Dedifferentiated amniotic fluid mesenchymal stem cell (primary cell): ENCODE data around the gene SERPINE2.
"Not testable (repeated sequence)": the region's sequence is repeated elsewhere in the genome, so short reads cannot be mapped to it uniquely, and the experiment has no call there.

Experiments
- DNase-seq: peaks from one replicate; pipeline ENCODE4 v3.0.0-alpha.2; 2016; ENCODE audit errors: extremely low spot score

SERPINE2 gene

GRCh38 chr2:224011837-224012236 lies 27.2 kb downstream of the SERPINE2 start:
- no peak for DNase-seq

DNA sequence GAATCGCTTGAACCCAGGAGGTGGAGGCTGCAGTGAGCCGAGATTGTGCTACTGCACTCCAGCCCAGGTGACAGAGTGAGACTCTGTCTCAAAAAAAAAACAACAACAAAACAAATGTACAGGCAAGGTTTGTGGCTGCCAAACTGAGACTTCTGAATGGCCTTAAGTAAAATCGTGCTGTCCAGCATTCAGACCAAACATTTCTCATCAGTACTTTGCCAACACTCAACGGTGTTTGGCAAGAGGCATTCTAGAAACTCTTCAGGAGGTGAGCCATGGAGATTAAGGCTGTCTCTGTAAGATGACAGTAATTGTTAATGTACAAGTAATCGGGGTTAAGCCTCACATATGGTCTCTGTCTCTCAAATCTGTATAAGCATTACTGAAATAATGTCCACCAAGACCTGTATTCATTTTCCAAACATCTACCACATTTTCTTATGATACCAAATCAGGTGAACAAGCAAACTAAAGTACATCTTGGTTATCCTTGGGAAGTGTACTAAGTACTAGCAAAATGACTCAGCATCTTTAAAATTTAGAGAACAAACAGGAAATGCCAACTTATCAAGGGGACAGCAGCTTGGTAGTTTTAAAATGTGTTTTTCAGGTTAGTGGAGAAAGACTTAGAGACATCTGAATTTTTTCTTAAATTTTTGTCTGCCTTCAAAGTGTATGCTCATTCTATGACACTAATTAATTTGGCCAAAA lies 29.3 kb downstream of the SERPINE2 start:
- no peak for DNase-seq

GRCh38 chr2:224008702-224009261 lies 30.3 kb downstream of the SERPINE2 start:
- DNase-seq: no peak

DNA sequence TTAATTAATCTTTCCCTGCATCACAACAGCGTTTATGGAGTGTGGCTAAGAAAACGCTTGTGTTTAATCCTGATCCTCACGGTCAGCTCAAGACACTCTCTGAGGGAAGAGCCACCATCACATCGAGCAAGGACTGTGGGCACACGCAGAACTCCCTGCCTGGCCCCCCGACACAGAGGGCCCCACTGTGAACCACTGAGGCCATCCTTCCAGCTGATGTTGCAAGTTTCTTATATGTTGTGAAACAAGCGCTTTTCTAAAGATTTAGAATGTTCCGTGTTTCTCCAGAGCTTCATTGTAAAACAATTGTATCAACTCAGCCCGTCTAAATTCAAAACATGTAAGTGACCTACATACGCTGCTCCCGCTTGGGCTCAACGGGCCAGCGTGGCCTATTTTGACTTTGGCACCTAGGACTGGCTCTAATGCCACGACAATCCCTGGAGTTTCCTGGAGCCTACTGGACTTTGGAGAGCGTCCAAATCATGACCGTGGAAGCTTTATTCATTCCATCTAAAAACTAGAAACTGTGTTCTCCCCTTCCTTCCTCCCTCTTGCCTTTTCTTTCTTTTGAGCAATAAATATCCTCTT lies 34.9 kb downstream of the SERPINE2 start:
- no peak for DNase-seq

DNA sequence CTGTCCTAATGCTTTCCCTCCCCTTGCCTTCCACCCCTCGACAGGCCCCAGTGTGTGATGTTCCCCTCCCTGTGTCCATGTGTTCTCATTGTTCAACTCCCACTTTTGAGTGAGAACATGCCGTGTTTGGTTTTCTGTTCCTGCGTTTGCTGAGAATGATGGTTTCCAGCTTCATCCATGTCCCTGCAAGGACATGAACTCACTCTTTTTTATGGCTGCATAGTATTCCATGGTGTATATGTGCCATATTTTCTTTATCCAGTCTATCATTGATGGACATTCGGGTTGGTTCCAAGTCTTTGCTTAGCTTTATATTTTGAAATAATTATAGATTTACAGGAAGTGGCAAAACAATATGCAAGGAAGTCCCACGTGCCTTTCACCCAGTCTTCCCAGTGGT lies 38.4 kb downstream of the SERPINE2 start:
- DNase-seq: not testable (repeated sequence)

DNA sequence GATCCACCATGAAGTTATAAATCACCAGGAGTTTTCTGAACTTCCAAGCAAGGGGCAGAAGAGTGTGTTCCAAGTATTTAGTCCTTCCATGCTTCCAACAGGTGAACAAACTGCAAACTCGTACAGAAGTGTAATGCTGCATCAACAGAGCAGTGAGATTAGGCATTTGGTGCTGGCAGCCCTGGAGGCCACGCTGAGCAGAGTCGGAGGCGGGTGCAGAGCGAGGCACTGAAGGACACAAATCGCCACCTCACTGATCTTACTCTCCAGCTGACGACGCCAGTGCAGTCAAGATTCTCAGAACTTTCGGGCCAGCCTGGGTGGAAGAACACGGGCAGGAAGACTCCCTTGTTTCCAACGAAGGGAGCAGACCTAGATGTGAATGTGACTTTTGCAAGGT lies 39.2 kb downstream of the SERPINE2 start:
- DNase-seq: no peak

GRCh38 chr2:223998948-223999347 lies 40.1 kb downstream of the SERPINE2 start:
- no peak for DNase-seq

DNA sequence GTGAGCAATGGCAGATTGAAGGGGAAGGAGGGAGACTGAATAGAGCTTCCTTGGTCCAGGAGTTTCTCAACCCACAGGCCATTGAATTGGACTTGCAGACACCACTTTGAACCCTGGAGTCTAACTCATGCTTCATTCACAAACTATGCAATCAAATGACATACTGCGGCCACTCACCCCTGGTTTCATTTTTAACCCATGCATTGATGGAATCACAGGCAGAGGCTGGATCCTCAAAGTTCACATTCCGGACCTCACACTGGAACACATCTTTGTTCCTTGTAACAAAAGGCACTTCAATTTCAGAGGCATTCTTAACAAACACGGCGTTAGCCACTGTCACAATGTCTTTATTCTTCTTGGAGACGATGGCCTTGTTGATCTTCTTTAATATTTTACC lies 41.1 kb downstream of the SERPINE2 start:
- no peak for DNase-seq

- no peak for DNase-seq
These were observed 42.7 kb downstream of the SERPINE2 start for GRCh38 chr2:223996391-223996790.

GRCh38 chr2:223995569-223995968 lies 43.5 kb downstream of the SERPINE2 start:
- peak; percentile 28 for DNase-seq

- no peak for DNase-seq
These were observed 44.4 kb downstream of the SERPINE2 start for GRCh38 chr2:223994562-223995162.

- peak; percentile 84 for DNase-seq
These were observed 45.4 kb downstream of the SERPINE2 start for GRCh38 chr2:223993634-223994232.

DNA sequence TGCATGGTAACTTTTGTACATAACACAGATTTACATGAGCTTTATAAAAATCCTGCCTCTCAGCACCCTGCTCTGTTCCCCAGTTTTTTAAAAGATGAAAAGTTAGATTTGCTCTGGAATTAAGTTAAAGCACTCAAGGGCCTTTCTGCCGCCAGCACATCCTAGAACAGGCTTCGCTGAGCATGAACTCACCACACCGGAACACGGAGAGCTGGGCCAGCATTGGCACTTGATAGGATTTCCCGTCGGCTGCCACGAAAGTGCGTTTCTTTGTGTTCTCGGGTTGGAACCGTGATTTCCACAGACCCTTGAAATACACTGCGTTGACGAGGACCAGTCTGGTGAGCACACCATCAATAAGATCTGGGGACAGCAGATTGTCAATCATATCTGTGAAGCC lies 47.5 kb downstream of the SERPINE2 start:
- no peak for DNase-seq

GRCh38 chr2:223989856-223990232 lies 49.2 kb downstream of the SERPINE2 start:
- no peak for DNase-seq

- DNase-seq: no peak
These were observed 49.8 kb downstream of the SERPINE2 start for GRCh38 chr2:223989206-223989855.

- DNase-seq: no peak
These were observed 57.8 kb downstream of the SERPINE2 start for GRCh38 chr2:223981241-223981640.

DNA sequence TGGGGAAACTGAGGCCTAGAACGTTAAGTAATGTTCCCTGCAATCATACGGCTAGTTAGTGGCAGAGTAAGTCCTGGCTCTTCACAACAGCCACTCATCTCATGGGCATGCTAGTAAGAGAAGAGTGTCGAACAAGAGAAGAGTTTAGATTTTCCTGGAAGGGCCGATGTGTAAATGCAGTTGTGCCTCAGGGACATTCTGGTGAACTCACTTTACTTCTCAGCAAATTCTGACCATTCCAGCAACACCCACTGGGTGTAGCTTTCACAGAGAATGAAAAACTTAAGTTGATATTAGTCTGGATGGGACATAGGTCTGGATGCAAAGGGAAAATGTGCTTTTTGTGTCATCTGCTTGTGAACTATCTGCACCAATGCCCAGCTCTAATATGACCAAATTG lies 58.3 kb downstream of the SERPINE2 start:
- DNase-seq: no peak

DNA sequence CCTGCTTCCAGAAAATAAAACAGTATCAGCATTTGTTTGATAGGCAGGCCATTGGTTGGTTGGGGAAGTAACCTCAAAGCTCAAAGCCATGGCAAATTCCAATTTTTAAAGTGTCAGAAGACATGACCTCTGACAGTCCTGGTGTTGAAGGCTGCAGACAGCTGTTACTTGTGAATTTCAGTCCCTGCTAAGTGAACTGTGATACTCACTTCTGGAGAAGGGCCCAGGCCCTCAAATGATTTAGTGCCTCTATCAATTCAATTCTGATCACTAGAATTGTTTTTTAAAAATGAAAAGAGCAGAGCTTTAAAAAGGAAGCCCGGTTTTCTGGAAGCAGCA lies 58.7 kb downstream of the SERPINE2 start:
- no peak for DNase-seq

DNA sequence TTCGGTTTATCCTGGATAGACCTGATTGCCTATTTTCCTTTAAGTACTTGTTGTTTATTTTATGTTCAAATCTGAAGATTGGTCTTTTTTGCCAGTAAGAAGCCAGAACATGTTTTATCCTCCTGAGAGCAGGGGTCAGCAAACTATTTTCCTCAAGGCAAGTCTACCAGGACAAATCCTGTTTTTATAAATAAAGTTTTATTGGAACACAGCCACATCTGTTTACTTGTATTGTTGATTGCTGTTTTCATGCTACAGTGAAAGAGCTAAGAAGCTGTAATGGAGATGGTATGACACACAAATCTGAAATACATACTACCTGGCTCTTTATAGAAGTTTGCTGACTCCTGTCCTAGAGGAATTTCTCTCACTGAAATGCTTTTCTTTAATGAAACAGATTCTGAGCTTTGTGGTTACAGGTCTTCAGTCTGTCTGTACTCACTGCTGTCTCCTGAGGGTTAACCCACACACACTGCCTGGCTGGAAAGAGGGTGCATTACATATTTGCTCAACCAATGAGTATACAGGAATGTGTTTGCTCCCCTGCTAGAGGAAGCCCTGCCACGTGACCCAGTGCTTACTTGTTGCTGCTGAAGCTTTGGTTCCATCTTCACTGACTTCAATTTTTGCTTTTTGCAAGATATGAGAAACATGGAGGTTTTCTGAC lies 59.2 kb downstream of the SERPINE2 start:
- DNase-seq: no peak

DNA sequence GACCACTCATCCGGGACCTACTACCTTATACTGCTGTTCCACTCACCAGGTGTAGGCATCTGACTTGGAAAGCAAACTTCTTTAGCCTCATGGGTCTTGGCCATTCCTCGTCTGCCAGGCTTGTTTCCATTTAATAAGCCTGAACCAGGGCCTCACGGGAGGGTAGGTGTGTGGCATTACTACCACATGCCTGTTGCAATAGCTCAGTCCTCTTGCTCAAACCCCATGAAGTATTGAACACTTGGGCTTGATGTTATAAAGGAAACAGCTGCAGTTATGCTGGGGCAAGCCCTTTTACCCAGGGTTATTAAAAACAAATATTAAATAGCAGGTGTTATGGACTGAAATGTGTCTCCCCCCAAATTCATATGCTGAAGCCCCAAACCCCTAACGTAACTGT lies 60.6 kb downstream of the SERPINE2 start:
- DNase-seq: no peak

- DNase-seq: no peak
These were observed 62.4 kb downstream of the SERPINE2 start for GRCh38 chr2:223976635-223977226.
